ENCODE data around the gene PROCA1. TPM values are rescaled to one million over a fixed set of nuclear protein-coding genes. Genes with fewer than 3 reads are reported as not detected.

The PROCA1 gene
- total and polyA plus RNA-seq, 2 of the 8 experiments (the other 6 are each of a cell fraction or from before 2014, with no cell fraction given), result 21.2 to 26.3 TPM

DNA sequence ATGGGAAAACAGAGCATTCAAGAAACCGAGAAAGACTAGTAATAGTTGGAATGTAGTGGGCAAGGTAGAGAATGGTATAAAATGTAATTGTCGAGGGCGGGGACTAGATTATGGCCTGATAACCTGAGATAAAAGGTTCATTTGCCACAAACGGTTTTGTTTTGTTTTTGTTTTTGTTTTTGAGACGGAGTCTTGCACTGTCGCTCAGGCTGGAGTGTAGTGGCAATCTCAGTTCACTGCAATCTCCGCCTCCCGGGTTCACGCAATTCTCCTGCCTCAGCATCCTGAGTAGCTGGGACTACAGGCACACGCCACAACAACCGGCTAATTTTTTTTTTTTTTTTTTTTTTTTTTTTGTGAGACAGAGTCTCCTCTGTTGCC is 18.3 kb upstream of the PROCA1 start:
- H2AFZ ChIP-seq (ENCODE audit: low read length), result no peak overlapping the region
- H3K9ac ChIP-seq (replicated peaks in 1 of 4; ENCODE audit: extremely low read depth in 1 of 4, low read depth in 3 of 4, low read length in 3 of 4), result no peak overlapping the region
- H2BK12ac ChIP-seq (ENCODE audit: low read depth, low read length), result no peak overlapping the region
- CTCF ChIA-PET (ENCODE audit: partially characterized antibody), result interaction anchor here (1.1 to 16.9 kb wide), 5 partner anchors 11 to 147 kb away, joined by 3 to 316 read pairs (median 70); partner anchors contain the start of gene TRAF4
- no peak overlapping the region for H3K4ac ChIP-seq (replicated peaks; ENCODE audit: insufficient read length, low read depth, low read length)
- H3K79me1 ChIP-seq (ENCODE audit: low read depth, low read length), result peaks cover 2% of the 10 kb centered on the region; the same call in 1 of the 2 replicates
- H3K56ac ChIP-seq (replicated peaks; ENCODE audit: insufficient read length, low read depth, low read length), result no peak overlapping the region
- no peak overlapping the region for H3K14ac ChIP-seq (ENCODE audit: insufficient read length)
- H2BK15ac ChIP-seq (ENCODE audit: low read length), result no peak overlapping the region
- no peak overlapping the region for H3K23ac ChIP-seq (ENCODE audit: insufficient read length)
- peaks cover 0 to 7% of the 10 kb centered on the region in 2 experiments; a peak in 1 of 4 replicates for H3K79me2 ChIP-seq (ENCODE audit: control insufficient read depth in 1 of 2, insufficient read depth in 2 of 2, low read length in 2 of 2)
- 86% methylated on average over 9 of the region's 11 CpGs; no CpG with 5 or more reads in 1 of the 2 experiments for WGBS, 2 experiments (ENCODE audit: extremely low coverage in 1 of 2, insufficient coverage in 1 of 2, insufficient read length in 1 of 2, insufficient replicate concordance in 2 of 2, low coverage in 1 of 2, low lambda C conversion rate in 2 of 2, missing lambda C conversion rate in 1 of 2)
- H2BK120ac ChIP-seq (replicated peaks; ENCODE audit: low read depth, low read length), result no peak overlapping the region
- no peak overlapping the region for H3K27ac ChIP-seq (ENCODE audit: low read depth, low read length)
- H3K18ac ChIP-seq (ENCODE audit: extremely low read depth, low read length), result no peak overlapping the region
- POLR2A ChIA-PET (ENCODE audit: partially characterized antibody), result interaction anchor here (0.6 to 17.6 kb wide), 8 partner anchors 10 to 175 kb away, joined by 4 to 813 read pairs (median 27); partner anchors contain the start of genes DHRS13, PROCA1, RPL23A and TRAF4
- DNase-seq (ENCODE audit: low read depth in 1 of 2, low spot score in 2 of 2), result no peak
- H2AK5ac ChIP-seq (ENCODE audit: low read depth, low read length), result no peak overlapping the region
- H3K27me3 ChIP-seq (replicated peaks in 1 of 4; ENCODE audit: control insufficient read depth in 3 of 4, extremely low read depth in 1 of 4, insufficient read depth in 3 of 4, low read length in 3 of 4), result no peaks in the 10 kb centered on the region
- H3K23me2 ChIP-seq (ENCODE audit: low read depth, low read length), result peaks cover 13% of the 10 kb centered on the region; the same call in 1 of the 2 replicates
- H3K4me3 ChIP-seq (ENCODE audit: extremely low read depth in 1 of 4, insufficient read depth in 2 of 4, low read depth in 3 of 4, low read length in 4 of 4), result no peak overlapping the region
- no peak overlapping the region for H2BK5ac ChIP-seq (ENCODE audit: low read depth, low read length)
- H3K9me3 ChIP-seq (ENCODE audit: insufficient read depth in 2 of 2, low read depth in 1 of 2, low read length in 1 of 2), result no peaks in the 10 kb centered on the region
- H4K5ac ChIP-seq (ENCODE audit: insufficient read length, low read depth, low read length), result no peak overlapping the region
- H2BK20ac ChIP-seq (ENCODE audit: low read length), result no peak overlapping the region
- no peak overlapping the region for H4K91ac ChIP-seq (replicated peaks; ENCODE audit: insufficient read length, low read length)
- H4K20me1 ChIP-seq (replicated peaks in 1 of 2; ENCODE audit: control insufficient read depth in 1 of 2, insufficient read depth in 2 of 2, low read length in 2 of 2), result peaks cover 0 to 3% of the 10 kb centered on the region in 2 experiments
- peaks cover 1 to 13% (median 6%) of the 10 kb centered on the region in 4 experiments; a peak in 5 of 8 replicates for H3K36me3 ChIP-seq (ENCODE audit: control insufficient read depth in 2 of 4, insufficient read depth in 4 of 4, low read length in 3 of 4)
- 0 out of 7 replicates have a peak, but pooled peaks cover 0 to 3% (median 0%) of the 10 kb centered on the region in 4 experiments for H3K4me1 ChIP-seq (replicated peaks in 1 of 4; ENCODE audit: control insufficient read depth in 3 of 4, insufficient read depth in 4 of 4, low read length in 3 of 4)
- H4K8ac ChIP-seq (ENCODE audit: extremely low read depth, insufficient read depth, low read length), result no peak overlapping the region
- FAIRE-seq, result no peak
- TF ChIP-seq, protein P1, sequence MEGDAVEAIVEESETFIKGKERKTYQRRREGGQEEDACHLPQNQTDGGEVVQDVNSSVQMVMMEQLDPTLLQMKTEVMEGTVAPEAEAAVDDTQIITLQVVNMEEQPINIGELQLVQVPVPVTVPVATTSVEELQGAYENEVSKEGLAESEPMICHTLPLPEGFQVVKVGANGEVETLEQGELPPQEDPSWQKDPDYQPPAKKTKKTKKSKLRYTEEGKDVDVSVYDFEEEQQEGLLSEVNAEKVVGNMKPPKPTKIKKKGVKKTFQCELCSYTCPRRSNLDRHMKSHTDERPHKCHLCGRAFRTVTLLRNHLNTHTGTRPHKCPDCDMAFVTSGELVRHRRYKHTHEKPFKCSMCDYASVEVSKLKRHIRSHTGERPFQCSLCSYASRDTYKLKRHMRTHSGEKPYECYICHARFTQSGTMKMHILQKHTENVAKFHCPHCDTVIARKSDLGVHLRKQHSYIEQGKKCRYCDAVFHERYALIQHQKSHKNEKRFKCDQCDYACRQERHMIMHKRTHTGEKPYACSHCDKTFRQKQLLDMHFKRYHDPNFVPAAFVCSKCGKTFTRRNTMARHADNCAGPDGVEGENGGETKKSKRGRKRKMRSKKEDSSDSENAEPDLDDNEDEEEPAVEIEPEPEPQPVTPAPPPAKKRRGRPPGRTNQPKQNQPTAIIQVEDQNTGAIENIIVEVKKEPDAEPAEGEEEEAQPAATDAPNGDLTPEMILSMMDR (IDR thresholded peaks at IDR 0.05; ENCODE audit: control extremely low read depth in 1 of 3, insufficient read depth in 1 of 3, low read depth in 1 of 3, low read length in 3 of 3), result no peak
- TF ChIP-seq GABPA (IDR thresholded peaks at IDR 0.05; ENCODE audit: borderline replicate concordance, insufficient read depth, low read length) (no peak), EP300 (IDR thresholded peaks at IDR 0.05; ENCODE audit: borderline replicate concordance in 1 of 2, low read depth in 2 of 2, low read length in 2 of 2) (no peak), CEBPB (IDR thresholded peaks at IDR 0.05; ENCODE audit: low read depth, low read length) (no peak), EZH2 (IDR thresholded peaks at IDR 0.05; ENCODE audit: low read depth, low read length, severe bottlenecking) (no peak), SRF (IDR thresholded peaks at IDR 0.05; ENCODE audit: low read depth, low read length) (no peak), TAF7 (optimal IDR thresholded peaks at IDR 0.05; ENCODE audit: borderline replicate concordance, low read depth, low read length) (no peak), CBX8 (IDR thresholded peaks at IDR 0.05; ENCODE audit: borderline replicate concordance, low read depth, low read length) (no peak), CHD2 (IDR thresholded peaks at IDR 0.05; ENCODE audit: low read length) (no peak), CTBP2 (IDR thresholded peaks at IDR 0.05; ENCODE audit: borderline replicate concordance, insufficient read depth, insufficient read length, low read length) (no peak)
- H3K4me2 ChIP-seq (ENCODE audit: insufficient read depth in 1 of 2, low read depth in 2 of 2, low read length in 2 of 2), result no peak overlapping the region
